GM12801 (cell line): ENCODE measurements around the gene MTERF1.

ENCODE experiments used
- TF ChIP-seq, protein P1 (sequence below): IDR thresholded peaks from one replicate; pipeline ENCODE4 v1.5.1; 2011; ENCODE audit warnings: control low read depth; ENCODE audit not compliant: insufficient read length; ENCODE audit errors: extremely low read depth

The MTERF1 gene

DNA sequence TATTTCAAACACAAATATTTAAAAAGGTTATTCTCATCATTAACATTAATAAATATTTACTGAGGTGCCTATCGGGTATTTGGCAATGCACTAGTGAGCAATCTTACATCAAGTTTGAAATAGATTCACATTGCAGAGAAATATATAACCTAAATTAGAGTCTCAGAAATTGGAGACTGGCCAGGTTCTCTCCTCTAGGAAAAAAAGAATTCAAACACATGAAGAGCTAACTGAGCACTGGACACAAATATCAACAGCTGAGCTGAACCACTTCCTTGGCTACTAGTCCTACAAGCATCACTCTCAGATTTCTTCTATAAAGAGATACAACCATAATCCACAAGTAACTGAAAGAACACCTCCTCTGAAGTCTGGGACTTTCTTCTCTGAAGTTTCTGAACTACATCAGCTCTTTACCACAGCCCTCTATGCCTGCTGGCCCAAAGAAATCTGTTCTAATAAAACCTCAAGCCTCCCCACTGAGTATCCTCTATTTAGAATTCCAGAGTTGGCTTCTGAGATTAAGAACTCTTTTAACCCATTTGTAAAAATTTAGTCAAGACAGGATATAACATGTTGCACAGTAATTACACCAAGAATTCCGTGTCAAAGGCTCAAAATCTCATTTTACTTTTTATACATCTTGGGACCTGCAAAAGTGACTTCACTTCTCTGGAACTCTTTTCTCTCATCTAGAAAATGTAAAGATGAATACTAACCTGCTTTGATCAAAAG, 45.2 kb downstream of the MTERF1 start:
- TF ChIP-seq, protein P1, sequence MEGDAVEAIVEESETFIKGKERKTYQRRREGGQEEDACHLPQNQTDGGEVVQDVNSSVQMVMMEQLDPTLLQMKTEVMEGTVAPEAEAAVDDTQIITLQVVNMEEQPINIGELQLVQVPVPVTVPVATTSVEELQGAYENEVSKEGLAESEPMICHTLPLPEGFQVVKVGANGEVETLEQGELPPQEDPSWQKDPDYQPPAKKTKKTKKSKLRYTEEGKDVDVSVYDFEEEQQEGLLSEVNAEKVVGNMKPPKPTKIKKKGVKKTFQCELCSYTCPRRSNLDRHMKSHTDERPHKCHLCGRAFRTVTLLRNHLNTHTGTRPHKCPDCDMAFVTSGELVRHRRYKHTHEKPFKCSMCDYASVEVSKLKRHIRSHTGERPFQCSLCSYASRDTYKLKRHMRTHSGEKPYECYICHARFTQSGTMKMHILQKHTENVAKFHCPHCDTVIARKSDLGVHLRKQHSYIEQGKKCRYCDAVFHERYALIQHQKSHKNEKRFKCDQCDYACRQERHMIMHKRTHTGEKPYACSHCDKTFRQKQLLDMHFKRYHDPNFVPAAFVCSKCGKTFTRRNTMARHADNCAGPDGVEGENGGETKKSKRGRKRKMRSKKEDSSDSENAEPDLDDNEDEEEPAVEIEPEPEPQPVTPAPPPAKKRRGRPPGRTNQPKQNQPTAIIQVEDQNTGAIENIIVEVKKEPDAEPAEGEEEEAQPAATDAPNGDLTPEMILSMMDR: no peak

GRCh38 chr7:91832493-91833045, 47.9 kb downstream of the MTERF1 start:
- TF ChIP-seq, protein P1: no peak

GRCh38 chr7:91827169-91827568, 53.3 kb downstream of the MTERF1 start:
- TF ChIP-seq, protein P1: no peak

GRCh38 chr7:91826377-91826776, 54.1 kb downstream of the MTERF1 start:
- TF ChIP-seq, protein P1: no peak

- TF ChIP-seq, protein P1: no peak
These were observed 56.3 kb downstream of the MTERF1 start for GRCh38 chr7:91824201-91824600.
